GM19397 (cell line): ENCODE measurements around the gene CHL1.

Source experiments
- ATAC-seq: cut with Tn5 transposase; IDR thresholded peaks from one replicate; pipeline ENCODE4 v1.9.1; 2021; ENCODE audit warnings: mild to moderate bottlenecking, moderate library complexity; ENCODE audit not compliant: unreplicated experiment

The CHL1 gene

GRCh38 chr3:380801-381200 lies 184.2 kb downstream of the CHL1 start:
- no peak for ATAC-seq

- no peak for ATAC-seq
These were observed 188.6 kb downstream of the CHL1 start for GRCh38 chr3:385151-385550.

- no peak for ATAC-seq
These were observed 198.2 kb downstream of the CHL1 start for GRCh38 chr3:394775-395174.

- ATAC-seq = no peak
These were observed 199.7 kb downstream of the CHL1 start for GRCh38 chr3:396293-396692.

- ATAC-seq = no peak
These were observed 203.1 kb downstream of the CHL1 start for GRCh38 chr3:399647-400046.

GRCh38 chr3:403826-404225 lies 207.3 kb downstream of the CHL1 start:
- ATAC-seq = no peak

GRCh38 chr3:409011-409410 lies 212.4 kb downstream of the CHL1 start:
- no peak for ATAC-seq

GRCh38 chr3:411226-411625 lies 214.7 kb downstream of the CHL1 start:
- no peak for ATAC-seq

GRCh38 chr3:414063-414462 lies 217.5 kb downstream of the CHL1 start:
- no peak for ATAC-seq

- ATAC-seq = no peak
These were observed 221.8 kb downstream of the CHL1 start for GRCh38 chr3:418239-418929.

GRCh38 chr3:420584-420983 lies 224.0 kb downstream of the CHL1 start:
- no peak for ATAC-seq

GRCh38 chr3:425079-425478 lies 228.5 kb downstream of the CHL1 start:
- ATAC-seq = no peak

- no peak for ATAC-seq
These were observed 229.5 kb downstream of the CHL1 start for GRCh38 chr3:426072-426471.

GRCh38 chr3:427128-427527 lies 230.6 kb downstream of the CHL1 start:
- ATAC-seq = no peak

- no peak for ATAC-seq
These were observed 233.6 kb downstream of the CHL1 start for GRCh38 chr3:430186-430585.

GRCh38 chr3:435161-435560 lies 238.6 kb downstream of the CHL1 start:
- ATAC-seq = no peak

- no peak for ATAC-seq
These were observed 239.5 kb downstream of the CHL1 start for GRCh38 chr3:436053-436452.

GRCh38 chr3:440826-441225 lies 244.3 kb downstream of the CHL1 start:
- no peak for ATAC-seq

GRCh38 chr3:445960-446359 lies 249.4 kb downstream of the CHL1 start:
- no peak for ATAC-seq

- ATAC-seq = no peak
These were observed 251.1 kb downstream of the CHL1 start for GRCh38 chr3:447671-448070.

GRCh38 chr3:449711-450110 lies 253.1 kb downstream of the CHL1 start:
- ATAC-seq = no peak

- ATAC-seq = no peak
These were observed 255.7 kb downstream of the CHL1 start for GRCh38 chr3:452221-452620.

GRCh38 chr3:453106-453505 lies 256.5 kb downstream of the CHL1 start:
- ATAC-seq = no peak
